ENCODE data around the gene TSR3.
"Not testable (repeated sequence)": the region's sequence is repeated elsewhere in the genome, so short reads cannot be mapped to it uniquely, and the experiment has no call there.

TSR3 gene

GRCh38 chr16:1338855-1339675 is 12.6 kb downstream of the TSR3 start:
- DNase-seq: no peak

- no peak for DNase-seq
Measured at GRCh38 chr16:1338119-1338730, 13.5 kb downstream of the TSR3 start.

DNA sequence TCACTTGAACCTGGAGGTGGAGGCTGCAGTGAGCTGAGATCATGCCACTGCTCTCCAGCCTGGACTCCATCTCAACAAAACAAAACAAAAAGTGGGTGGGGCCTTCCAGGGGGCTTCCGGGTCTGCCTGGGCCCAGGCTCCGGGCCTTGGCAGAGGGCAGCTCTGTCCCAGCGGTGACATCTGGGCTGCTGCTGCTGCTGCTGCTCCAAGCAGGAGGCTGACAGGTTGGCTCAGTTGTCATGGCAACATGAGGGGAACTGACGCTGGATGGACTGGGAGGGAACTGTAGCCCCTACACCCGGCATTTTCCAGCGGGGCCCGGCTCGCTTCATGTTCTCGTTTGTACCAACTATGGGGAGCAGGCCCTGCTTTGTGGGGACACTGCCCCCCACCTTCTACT is 14.2 kb downstream of the TSR3 start:
- DNase-seq: peak in 1 of 56 donors; percentile 19

GRCh38 chr16:1336619-1337018 is 15.1 kb downstream of the TSR3 start:
- DNase-seq: no peak

GRCh38 chr16:1335996-1336395 is 15.7 kb downstream of the TSR3 start:
- peak in 29 of 56 donors; percentile 12 to 73 (median 33) for DNase-seq

GRCh38 chr16:1335211-1335971 is 16.3 kb downstream of the TSR3 start:
- DNase-seq: peak in 19 of 56 donors; percentile 5 to 60 (median 40)

- no peak for DNase-seq
Measured at GRCh38 chr16:1334739-1335138, 16.9 kb downstream of the TSR3 start.

GRCh38 chr16:1333854-1334700 is 17.6 kb downstream of the TSR3 start:
- DNase-seq: peak in 1 of 56 donors; percentile 39

GRCh38 chr16:1333149-1333812 is 18.4 kb downstream of the TSR3 start, which contains the start of gene BAIAP3:
BAIAP3 (plus strand) TSS chr16:1333645; CDS start chr16:1338550, 4,905 bp downstream.
- peak in 14 of 56 donors; percentile 8 to 64 (median 22) for DNase-seq

- no peak for DNase-seq
Measured at GRCh38 chr16:1332618-1333148, 19.0 kb downstream of the TSR3 start.

GRCh38 chr16:1331712-1332617 is 19.7 kb downstream of the TSR3 start:
- DNase-seq: peak in 2 of 56 donors; percentile 7 to 21

DNA sequence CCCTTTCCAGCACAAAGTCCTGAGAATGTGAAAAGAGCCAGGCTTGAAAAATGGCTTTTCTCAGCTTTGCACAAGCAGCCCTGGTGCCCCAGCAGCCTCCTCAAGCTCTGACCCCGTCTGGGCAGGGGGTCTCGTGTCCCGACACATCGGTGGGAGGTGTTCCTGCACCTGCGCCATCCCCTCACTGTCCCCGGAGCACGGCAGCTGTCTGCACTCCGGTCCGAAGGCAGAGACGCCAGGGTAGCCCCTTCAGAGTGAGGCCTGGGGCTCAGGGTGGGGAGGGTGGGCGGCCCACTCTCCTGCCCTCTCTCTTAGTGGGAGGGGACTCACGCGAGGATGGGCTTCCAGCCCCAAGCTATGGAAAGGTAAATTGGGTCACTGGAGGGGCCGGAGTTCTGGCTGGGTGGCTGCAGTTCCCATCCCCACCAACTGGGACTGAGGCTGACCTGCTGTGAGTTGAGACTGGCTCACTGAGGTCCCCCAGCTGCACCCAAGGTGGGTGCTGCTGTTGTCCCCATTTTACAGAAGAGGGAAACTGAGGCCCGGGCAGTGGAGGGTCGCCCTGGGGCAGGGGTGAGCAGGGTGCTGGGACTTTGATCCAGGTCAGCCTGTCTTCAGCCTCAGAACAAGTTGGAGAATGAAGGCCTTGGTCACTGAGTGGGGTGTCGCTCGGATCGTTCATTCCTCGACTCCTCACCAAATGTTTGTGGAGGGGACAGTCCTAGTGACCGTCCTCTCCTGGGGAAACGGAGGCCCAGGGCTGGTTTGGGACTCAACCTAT is 20.6 kb downstream of the TSR3 start:
- DNase-seq: no peak

GRCh38 chr16:1330260-1330914 is 21.3 kb downstream of the TSR3 start:
- no peak for DNase-seq

DNA sequence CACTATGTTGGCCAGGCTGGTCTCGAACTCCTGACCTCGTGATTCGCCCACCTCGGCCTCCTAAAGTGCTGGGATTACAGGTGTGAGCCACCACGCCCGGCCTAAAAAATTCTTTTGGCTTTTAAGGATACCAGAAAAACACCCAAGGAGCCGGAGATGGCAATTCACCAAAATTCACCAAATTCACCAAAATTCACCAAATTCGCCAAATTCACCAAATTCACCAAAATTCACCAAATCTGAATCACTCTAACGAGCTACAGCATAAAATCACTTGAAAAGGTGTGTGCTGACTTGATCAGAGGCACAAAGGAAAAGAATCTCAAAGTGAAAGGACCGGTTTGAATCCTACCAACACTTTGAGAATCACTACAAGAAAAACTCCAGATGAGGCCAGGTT is 22.7 kb downstream of the TSR3 start:
- not testable (repeated sequence) for DNase-seq

GRCh38 chr16:1328136-1328535 is 23.5 kb downstream of the TSR3 start:
- not testable (repeated sequence) for DNase-seq

DNA sequence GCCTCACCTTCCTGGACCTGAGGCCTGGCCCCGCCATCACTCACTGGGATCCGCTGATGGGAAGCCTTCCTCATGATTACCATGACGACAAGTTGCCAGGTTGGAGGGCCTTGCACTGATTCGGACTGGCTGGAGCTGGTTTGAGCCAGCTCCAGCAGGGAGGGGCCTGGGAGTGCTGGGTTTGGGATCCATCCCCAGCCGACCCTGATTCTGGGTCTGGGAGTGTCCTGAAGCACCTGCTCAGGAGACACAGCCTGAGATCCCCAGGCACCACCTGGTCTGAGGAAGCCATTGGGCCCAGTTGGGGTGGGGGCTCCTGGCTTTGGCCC is 24.1 kb downstream of the TSR3 start:
- no peak for DNase-seq

DNA sequence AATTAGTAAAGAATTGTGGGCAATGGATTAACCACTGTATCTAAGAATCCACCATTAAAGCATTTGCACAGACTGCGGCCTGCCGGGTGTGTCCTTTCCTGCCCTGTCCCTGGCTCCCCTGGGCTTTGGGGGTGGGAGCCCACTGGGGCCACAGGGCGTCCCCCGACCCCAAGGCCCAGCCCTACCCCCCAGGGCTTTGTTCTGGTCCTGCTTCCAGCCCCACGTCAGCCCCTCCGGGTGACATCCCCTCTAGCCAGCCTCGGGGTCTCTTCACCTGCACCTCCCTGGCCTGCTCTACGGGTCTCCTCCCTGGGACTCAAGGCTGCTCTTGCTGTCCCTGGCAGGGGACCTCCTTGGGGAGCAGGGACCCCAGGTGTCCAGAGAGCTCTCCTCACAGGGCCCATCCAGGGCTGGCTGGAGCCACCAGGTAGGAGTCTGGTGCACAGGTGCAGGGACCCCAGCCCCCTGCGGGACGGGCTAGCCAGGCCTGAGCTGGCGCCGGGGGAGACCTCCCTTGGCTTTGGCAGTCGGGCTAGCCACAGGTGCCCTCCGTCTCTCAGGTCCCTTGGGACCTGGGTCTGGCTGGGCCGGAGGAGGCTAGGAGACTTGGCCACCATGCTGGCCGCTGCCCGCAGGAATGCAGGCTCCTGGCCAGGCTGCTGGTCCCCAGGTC is 24.6 kb downstream of the TSR3 start:
- no peak for DNase-seq

Measured in nucleus accumbens (tissue), 56 donors.